ENCODE results near the gene SLC5A9.
A peak's percentile ranks its signal among the peaks of the same experiment; 100 is the strongest.
"Not testable (repeated sequence)": the region's sequence is repeated elsewhere in the genome, so short reads cannot be mapped to it uniquely, and the experiment has no call there.

SLC5A9 gene

GRCh38 chr1:48222501-48223242 lies at the start of gene SLC5A9:
Gene SLC5A9 (plus strand): TSS chr1:48222716. CDS start chr1:48222737, 21 bp downstream.
- DNase-seq (no peak), ATAC-seq (no peak)

- no peak for ATAC-seq
- no peak for DNase-seq
Observed at GRCh38 chr1:48175116-48175515, 47.4 kb upstream of the SLC5A9 start.

- DNase-seq: no peak
- ATAC-seq: no peak
Observed at GRCh38 chr1:48177257-48177656, 45.3 kb upstream of the SLC5A9 start.

GRCh38 chr1:48181669-48182367 lies 40.7 kb upstream of the SLC5A9 start:
- DNase-seq: no peak
- ATAC-seq: no peak

GRCh38 chr1:48182439-48182838 lies 40.1 kb upstream of the SLC5A9 start:
- DNase-seq: no peak

GRCh38 chr1:48186306-48186839 lies 36.1 kb upstream of the SLC5A9 start:
- DNase-seq: no peak
- no peak for ATAC-seq

More at GRCh38 chr1:48182439-48182838, 40.1 kb upstream of the SLC5A9 start:
- ATAC-seq: no peak

- ATAC-seq (no peak), DNase-seq (no peak)
Observed at GRCh38 chr1:48187969-48188563, 34.5 kb upstream of the SLC5A9 start.

GRCh38 chr1:48190881-48191280 lies 31.6 kb upstream of the SLC5A9 start:
- DNase-seq (no peak), ATAC-seq (no peak)

- ATAC-seq (no peak), DNase-seq (no peak)
Observed at GRCh38 chr1:48194801-48195200, 27.7 kb upstream of the SLC5A9 start.

- ATAC-seq (no peak), DNase-seq (no peak)
Observed at GRCh38 chr1:48196237-48196636, 26.3 kb upstream of the SLC5A9 start.

GRCh38 chr1:48198970-48199369 lies 23.5 kb upstream of the SLC5A9 start:
- no peak for ATAC-seq
- DNase-seq: no peak

GRCh38 chr1:48200166-48200900 lies 22.2 kb upstream of the SLC5A9 start:
- ATAC-seq: no peak
- DNase-seq: no peak

GRCh38 chr1:48202030-48202752 lies 20.3 kb upstream of the SLC5A9 start:
- DNase-seq (peak; percentile 72), ATAC-seq (peak; percentile 90)

- DNase-seq: no peak
- no peak for ATAC-seq
Observed at GRCh38 chr1:48203287-48203900, 19.1 kb upstream of the SLC5A9 start.

GRCh38 chr1:48205522-48205921 lies 17.0 kb upstream of the SLC5A9 start:
- ATAC-seq (peak; percentile 28), DNase-seq (peak; percentile 16)

GRCh38 chr1:48206371-48206770 lies 16.1 kb upstream of the SLC5A9 start:
- DNase-seq: no peak
- ATAC-seq: no peak

- no peak for DNase-seq
- no peak for ATAC-seq
Observed at GRCh38 chr1:48207131-48207530, 15.4 kb upstream of the SLC5A9 start.

- no peak for DNase-seq
- ATAC-seq: peak; percentile 9
Observed at GRCh38 chr1:48207536-48208075, 14.9 kb upstream of the SLC5A9 start.

GRCh38 chr1:48208251-48208650 lies 14.3 kb upstream of the SLC5A9 start:
- no peak for ATAC-seq
- no peak for DNase-seq

- ATAC-seq: no peak
Observed at GRCh38 chr1:48208652-48209051, 13.9 kb upstream of the SLC5A9 start.

GRCh38 chr1:48213462-48213861 lies 9.1 kb upstream of the SLC5A9 start:
- DNase-seq, ATAC-seq: not testable (repeated sequence)

More at GRCh38 chr1:48208652-48209051, 13.9 kb upstream of the SLC5A9 start:
- no peak for DNase-seq

Measured in stimulated activated naive CD8-positive, alpha-beta T cell treated with anti-CD3 and anti-CD28 coated beads, Interleukin-15, Interleukin-2, amounts not matched to agents 100 U/mL and 50 U/mL, for 24 hours (primary cell).